Measurements from ENCODE around the gene SHANK2.

Gene SHANK2

DNA sequence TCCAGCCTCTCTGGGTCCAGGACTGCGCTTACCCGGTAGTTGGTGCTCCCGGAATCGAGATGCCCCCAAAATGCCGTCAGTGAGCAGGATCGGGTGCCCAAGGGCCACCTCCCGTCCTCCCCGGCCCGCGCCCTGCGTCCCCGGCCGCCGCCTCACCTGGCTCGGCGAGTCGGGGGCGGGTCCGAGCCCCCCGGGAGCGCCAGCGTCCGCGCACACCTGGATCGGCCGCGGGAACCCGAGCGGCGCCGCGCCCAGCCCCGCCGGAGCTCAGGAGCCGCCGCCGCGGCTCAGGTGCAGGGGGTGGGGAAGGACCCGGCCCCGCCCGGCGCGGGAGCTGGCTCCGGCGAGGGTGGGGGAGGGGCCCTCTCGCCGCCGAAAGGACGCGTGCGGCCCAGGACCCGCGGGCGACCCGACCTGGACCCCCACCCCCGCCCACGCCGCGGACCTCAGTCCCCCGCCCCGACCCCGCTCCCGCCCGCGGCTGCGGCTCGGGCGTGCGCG, at the start of gene SHANK2:
SHANK2 (minus strand) TSS at position 309 of the 501 bp plus-strand sequence. CDS start 105,251 bp downstream, outside the sequence.
- no peak for DNase-seq

DNA sequence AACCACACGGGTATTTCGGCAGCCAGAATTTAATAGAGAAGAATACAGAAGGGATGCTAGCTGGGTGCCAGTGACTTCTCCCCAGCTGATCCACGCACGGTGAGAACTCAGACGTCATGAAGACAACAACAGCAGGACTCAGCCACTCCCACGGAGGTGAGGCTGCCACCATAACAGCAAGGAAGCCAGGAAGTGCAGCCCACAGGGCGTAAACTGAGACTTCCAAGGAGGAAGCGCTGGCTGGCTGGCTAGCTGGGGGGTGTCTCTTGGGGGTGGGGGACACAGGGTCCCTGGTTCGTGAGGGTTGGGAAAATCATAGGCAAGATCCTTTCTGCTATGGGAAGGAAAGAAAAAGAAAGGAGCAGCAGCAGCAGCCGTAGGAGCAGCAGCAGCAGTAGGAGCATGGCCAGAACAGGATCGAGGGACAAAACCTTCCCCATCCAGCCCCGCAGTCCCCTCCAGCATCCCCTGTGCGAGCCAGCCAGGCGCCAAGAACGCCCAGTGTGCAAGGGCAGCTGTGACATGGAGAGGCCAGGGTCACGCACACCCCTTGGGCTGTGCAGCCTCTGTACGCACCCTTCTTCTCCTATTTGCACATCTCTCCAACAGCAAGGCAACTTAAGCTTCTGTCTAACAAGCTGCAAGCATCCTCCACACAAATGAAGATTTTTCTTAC, 49.6 kb upstream of the SHANK2 start:
- no peak for DNase-seq

DNA sequence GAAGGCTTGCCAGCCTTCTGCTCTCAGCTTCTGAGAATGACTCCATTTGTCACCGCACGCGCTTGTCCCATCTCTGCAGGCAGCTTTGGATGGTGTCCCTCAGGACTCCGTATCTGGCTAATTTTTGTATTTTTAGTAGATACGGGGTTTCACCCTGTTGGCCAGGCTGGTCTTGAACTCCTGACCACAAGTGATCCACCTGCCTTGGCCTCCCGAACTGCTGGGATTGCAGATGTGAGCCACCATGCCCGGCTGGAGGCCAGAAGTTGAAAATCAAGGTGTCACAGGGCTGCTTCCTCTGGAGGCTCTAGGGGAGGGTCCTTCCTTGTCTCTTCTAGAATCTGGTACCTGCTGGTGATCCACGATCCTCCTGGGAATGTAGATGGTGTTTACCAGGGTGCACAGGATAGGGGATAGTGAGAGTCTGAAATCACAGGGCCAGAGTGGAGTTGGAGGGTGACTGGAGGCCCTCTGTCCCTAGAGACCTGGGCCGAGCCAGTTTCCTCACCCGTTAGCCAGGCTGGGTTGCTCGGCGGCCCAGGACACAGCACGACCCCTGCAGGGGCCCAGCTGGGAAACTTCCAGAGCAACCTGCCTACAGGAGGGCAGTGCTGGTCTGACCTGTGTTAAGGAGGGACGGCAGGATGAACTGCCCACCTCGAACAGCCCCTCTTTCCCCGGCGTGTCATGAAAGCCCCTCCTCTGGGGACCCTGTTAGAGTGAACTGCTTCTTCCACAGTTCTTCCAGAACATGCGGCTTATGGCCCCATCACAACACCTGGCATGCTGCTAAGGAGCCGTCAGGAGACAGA, 48.9 kb upstream of the SHANK2 start:
- DNase-seq: no peak

DNA sequence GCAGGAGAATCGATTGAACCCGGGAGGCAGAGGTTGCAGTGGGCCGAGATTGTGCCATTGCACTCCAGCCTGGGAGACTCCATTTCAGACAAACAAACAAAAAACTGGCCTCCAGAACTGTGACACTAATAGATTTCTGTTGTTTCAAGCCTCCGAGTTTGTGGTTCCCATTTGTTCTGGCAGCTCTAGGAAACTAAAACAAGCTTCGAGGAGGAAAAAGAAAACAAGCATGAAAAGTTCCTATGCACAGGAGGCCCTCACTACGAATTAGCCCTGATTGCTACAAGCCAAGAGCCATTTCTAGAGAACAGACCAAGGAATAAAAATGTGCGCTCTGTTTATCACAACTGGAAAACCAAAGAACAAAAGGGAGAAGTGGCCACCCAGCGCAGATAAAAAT, 47.8 kb upstream of the SHANK2 start:
- DNase-seq: no peak

DNA sequence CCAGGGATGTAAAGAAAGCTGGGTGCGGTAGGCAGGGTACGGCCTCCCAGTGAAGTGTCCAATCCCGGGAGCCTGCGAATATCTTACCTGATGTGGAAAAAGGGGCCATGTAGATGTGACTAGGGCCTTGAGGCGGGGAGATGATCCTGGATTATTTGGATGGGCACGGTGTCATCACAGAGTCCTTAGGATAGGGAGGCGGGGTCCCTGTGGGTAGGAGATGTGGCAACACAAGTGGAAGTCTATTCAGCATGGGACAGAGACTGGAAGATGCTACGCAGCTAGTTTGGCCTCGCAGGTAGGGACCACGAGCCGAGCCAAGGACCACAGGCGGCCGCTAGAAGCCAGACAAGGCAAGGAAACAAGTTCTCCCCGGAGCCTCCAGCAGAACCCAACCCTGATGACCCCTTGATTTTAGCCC, 46.4 kb upstream of the SHANK2 start:
- no peak for DNase-seq

DNA sequence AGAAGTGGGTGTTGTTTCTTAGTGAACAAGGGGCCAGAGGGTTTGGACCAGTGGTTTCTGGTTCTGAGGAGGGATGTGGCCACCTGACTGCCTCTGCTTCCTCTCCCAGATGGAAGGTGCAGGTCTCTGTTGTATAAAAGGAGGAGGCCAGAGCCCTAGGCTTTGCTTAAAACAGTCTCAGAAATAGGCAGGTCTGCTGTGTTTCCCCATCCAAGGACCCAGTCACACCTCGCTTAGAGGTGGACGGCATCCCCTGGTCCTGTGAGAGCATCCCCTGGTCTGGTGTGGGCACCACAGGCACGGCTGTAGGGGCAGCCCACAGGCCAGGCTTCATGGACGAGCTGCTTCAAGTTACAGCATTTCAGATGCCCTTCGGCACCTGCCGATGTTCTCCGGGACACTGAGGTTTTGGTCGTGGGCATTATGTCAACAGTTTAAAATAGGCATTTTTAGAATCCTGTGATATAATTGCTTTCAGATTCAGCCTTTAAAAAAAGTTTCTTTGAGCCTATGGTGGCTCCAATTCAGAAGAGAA, 45.7 kb upstream of the SHANK2 start:
- no peak for DNase-seq

DNA sequence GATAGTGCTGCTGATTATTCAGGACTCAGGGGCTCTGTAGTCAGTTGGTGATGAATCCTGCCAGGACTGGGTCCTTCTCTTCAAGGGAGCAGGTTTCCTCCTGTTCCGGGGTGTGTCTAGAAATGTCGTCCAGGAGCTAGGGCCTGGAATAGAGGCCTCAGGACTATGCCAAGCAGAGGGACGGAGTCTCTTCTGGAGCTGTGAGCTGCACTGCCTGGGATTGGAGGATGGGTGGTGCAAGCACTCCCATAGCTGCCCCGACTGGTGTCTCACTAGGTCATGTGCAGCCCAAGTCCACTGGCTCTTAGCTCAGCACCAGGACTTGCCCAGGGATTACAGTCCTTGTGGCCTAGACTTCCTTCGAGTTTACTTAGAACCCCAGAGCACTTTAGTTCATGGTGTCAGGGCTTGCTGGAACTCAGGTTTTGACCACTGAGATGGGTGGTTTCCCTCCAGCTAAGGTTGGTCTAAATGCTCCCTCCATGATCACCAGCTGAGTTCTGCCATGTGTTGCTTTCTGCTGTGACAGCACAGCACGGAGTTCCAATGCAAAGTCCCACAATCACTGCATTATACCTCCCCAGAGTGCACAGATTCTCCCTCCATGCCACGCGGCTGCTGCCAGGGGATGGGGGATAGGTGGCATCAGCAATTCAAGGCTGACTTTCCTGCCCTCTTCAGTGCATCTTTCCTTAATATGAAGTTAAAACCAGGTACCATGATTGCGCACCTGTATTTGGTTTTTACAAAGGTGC, 42.6 kb upstream of the SHANK2 start:
- no peak for DNase-seq

DNA sequence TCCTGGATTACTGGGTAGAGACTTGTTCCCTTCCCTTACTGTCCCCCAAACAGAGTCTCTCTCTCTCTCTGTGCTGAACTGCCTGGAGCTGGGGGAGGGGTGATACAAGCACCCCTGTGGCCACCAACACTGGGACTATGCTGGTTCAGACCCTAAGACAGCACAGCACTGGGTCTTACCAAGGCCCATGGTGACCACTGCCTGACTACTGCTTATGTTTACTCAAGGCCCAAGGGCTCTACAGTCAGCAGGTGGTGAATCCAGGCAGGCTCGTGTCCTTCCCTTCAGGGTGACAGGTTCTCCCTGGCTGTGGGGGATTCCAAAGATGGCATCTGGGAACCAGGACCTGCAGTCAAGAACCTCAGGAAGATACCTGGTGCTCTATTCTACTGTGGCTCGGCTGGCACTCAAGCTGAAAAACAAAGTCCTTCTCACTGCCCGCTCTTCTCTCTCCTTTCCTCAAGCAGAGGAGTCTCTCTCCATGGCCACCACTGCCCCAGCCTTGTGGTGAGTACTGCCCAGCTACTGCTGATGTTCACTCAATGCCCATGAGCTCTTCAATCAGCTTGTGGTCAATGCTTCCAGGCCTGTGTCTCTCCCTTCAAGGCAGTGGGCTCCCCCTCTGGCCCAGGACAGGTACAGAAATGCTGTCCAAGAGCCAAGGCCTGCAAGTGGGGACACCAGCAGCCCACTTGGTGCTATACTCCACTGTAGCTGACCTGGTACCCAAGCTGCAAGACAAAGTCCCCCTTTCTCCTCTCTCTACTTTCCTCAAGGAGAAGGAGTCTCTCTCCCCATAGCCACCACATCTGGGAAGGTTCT, 41.8 kb upstream of the SHANK2 start:
- no peak for DNase-seq

DNA sequence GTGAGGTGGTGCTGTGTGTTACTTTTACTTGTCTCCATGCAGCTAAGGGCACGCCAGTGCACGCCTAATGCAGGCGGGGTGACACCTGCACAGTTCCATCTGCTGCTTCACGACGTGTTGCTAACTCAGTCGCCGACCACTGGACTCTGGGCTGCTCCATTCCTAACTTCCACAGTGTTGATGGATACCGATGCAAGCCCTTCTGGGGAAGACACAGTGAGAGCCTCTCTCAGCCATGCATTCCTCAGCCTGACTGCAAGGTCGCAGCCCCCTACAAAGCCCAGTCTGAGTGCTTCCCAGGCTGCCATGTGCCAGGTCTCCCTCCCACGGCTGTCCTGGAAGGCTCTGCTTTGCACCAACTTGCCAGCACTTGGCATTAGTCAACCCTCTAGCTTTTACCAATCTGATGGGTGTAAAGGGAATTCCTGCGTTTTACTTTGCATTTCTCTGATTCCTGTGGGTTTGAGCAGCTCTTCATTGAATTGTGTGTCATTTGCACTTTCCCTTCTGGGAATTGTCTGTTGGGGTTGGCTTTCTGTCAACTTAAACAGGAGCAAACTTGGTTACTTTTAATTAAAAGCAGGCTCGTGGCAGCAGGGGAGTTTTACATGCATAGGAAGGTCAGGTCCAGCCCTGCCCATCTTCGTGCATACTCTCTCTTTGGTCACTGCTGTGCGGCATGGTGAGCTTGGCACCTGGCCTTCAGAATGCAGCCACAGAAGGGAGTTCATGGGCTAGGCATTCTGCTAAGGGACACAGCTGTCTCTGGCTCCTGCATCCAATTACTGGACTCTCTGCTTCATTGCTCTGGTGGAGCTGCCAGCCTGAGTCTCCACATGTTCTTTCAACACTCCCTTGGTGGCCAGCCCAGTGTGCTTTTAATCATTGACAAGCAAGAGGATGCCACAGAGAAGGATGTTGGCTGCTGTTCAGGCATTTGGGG, 34.6 kb upstream of the SHANK2 start:
- peak; percentile 12 to 16 for DNase-seq

DNA sequence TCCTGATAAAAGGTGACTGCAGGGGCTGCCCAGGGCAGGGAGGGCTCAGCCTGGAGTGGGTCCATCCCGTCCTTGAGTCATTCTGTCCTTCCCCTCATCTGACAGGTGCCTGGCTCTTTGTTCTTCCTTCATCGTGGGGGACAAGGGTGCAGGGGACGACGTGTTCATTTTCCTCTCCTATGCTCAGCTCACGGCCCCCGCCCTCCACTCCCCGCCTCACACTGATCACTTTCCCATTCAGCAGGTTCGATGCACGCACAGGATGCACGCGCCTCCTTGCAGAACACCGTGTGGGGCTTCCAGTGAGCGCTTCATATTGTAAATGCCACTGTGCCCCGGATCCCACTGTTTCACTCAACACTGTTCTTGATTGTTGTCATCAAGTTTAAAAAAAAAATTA, 32.7 kb upstream of the SHANK2 start:
- no peak for DNase-seq

DNA sequence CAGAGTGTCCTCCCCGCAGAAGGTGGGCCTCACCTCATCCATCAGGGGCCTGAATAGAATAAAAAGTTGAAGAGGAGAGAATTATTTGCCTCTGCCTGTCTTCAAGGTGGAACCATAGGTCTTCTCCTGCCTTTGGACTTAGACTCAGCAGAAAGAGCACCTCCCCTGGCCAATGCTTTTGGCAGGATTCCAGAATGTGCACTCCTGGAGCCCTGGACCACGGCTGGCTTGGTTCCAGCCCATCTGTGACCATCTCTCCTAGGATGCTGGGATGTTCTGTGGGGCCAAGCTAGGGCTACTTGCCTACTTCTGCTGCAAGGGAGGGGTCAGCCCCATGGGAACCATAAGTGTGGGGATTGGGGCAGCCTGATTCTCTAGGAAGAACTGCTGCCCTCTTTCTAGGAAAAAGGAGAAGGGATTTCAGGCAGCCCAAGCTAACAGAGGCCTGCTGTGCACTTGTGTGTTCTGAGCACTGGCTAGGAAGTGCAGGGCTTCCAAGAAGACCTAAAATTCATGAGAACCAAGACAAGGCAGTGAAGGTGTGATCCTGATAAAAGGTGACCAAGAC, 32.2 kb upstream of the SHANK2 start:
- DNase-seq: peak; percentile 73 to 85

DNA sequence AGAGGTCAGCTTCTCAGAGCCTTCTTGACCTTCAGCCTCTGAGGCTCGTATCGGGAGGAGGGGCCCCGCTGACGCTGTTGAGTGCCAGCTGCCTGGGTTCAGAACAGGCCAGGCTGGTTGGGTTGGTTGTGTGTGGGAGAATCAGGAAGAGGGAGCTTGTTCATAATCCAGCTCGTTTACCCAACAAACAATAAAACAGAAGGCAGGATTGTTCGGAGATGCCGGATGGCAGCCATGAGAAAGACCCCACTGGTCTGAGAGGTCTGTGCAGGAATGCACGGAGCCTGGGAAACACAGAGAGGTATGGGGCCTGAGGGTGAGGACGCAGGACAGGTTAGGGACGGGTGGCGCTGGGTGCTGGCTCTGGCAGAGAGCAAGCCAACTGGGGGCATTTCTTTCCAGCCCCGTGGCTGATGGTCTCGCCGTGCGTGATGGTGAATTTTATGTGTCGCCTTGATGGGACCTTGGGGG, 31.6 kb upstream of the SHANK2 start:
- DNase-seq: no peak

DNA sequence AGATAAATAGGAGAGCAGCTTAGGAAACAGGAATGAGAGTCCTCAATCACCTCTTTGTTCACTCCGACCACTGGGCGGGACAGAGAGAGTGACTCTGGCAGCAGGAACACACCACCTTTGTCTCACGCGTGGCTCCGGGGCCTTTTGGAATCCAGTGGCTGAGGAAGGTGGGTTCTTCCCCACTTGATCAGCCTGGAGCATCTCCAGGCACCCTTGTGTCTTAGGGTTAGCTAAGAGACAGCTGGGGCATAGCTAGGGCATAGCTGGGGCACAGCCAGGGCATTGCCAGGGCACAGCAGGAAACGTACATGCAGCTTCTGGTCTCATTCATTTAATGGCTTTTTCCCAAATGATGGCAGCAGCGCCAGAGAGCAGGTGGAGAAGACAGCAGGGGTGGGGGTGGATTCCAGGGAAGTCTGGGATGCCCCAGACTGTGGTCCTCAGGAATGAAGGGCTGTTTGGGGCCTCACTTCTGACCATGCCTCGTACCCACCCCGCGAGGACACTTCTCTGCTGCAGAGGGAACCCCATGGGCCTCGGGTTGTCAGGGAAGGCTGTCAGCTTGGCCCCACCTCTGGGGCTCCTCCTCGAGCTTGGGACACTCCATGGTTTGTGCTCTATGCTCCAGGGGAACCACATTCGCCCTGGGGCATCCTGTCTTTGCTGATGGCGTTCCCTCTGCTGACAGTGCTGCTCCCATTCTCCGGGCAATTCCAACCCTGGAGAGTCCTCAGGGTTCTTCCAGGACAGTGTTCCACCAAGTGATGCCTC, 30.4 kb upstream of the SHANK2 start:
- no peak for DNase-seq

DNA sequence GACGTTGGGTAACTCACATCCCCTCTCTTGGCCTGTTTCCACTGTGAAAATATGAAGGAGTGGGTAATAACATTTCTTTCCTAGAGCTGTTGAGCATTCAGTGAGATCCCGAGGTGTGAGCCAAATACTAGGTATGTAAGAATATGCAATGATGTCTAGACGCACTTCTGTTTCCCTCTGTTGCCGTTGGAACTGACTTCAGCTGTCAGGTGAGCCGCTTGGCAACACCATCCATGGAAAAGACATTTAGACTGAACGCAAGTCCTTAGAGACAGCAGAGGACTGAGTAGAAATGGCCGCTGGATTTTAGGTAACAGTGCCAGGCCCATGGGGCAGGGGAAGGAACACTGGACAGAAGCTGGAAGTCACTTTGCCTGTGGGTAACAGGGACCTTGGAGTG, 29.5 kb upstream of the SHANK2 start:
- no peak for DNase-seq

DNA sequence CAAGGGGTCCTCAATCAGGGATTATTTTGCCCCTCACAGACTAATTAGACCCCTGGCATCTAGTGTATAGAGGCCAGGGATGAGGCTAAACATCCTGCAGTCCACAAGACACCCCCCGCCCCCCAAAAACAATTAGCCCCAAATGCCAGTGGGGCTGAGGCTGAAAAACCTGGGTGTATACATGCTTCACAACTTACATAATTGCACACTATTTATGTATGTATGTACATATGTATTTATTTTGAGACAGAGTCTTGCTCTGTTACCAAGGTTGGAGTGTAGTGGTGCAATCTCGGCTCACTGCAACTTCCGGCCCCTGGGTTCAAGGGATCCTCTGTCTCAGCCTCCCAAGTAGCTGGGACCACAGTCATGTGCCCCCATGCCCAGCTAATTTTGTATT, 28.8 kb upstream of the SHANK2 start:
- DNase-seq: no peak

DNA sequence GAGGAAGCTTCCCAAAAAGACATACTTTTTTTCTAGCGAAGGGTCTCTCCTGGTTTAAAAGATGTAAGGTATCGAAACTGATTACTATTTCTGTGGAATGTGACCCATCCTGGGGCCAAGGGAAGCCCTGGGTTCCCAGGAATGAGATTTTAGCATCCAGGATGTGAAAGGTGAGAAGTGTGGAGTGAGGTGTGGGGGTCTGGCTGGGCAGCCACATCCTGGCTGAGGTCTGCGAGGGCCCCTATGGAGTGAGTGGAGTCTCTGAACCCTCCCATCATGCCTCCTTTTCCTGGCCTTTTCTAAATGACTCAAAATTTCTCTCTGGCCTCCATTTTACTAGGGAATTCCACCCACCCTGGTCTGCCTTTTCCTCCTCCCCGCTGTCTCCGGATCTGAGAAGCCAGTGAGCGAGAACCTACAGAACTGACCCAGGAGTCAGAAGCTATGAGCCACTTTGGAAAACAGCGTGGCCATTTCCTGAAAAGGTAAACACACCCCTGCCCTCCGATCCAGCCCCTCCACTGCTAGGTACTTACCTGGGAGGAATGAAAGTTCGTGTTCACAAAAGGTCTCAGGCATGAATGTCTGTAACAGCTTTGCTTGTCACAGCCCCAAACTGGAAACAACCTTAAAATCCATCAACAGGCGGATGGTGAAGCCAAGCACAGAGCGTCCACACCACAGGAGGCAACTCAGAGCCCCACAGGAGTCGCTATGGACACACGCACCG, 27.7 kb upstream of the SHANK2 start:
- DNase-seq: no peak

DNA sequence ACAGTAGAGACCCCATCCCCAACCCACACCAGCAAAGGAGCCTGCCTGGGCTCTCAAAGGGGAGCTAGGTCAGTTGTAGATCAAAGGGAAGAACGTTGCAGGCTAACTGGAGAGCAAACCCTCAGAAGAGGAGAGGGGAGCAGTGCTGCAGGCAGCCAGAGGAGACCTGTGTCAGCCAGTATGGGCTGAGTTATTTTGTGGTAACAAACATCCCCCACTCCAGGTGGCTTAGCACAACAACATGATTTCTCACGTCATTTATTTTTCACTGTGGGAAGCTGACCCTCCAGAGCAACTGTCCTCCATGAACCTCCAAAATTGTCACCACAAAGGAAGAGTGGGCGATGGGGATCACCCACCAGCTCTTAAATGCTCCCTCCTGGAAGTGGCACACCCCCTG, 19.8 kb upstream of the SHANK2 start:
- no peak for DNase-seq

DNA sequence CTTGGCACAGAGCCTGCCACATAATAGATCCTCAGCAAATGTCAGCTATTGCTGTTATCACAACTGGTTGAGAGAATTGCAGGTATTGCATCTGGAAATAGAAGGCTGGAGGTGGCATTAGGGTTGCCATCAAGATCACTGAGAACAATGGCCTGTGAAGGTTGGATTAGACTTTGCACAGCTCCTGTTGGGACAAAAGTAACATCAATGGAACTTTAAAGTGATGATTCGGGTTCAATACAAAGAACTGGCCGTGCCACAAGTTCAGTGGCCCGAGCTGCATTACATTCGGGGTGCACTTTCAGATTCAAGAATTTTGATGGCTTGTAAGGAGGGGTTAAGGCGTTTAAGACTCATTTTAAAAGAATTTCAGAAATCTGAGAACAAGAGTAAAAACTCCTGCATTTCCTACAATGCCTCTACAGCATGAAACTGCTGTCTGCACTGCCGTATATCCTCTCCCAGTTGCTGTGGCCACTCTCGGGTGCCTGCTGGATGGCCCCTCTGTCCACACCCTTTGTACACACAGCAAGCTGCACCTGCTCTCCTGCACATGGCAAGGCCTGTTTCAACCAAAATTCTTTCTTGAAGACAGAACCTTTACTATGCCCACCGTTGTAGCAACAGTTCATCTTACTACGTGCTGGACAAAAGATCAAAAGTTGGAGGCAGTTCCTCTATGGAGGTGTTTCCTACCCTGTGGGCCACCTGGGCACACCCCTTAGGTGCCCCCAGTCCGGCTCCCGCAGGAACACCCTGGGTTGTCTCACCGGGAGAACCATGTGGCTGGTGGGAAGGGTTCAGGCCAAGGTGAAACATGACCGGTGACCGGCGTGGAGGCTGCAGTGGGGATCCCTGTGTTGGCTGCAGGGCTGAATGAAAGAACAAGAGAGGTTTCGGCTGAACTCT, 17.5 kb upstream of the SHANK2 start:
- no peak for DNase-seq

Measured in NCI-H524 (cell line).